ENCODE results near the gene MCTP1. TPM values are rescaled to one million over a fixed set of nuclear protein-coding genes. Genes with fewer than 3 reads are reported as not detected.

MCTP1 gene
- total RNA-seq, 1 donor from 2014 or later = 7.8 TPM

DNA sequence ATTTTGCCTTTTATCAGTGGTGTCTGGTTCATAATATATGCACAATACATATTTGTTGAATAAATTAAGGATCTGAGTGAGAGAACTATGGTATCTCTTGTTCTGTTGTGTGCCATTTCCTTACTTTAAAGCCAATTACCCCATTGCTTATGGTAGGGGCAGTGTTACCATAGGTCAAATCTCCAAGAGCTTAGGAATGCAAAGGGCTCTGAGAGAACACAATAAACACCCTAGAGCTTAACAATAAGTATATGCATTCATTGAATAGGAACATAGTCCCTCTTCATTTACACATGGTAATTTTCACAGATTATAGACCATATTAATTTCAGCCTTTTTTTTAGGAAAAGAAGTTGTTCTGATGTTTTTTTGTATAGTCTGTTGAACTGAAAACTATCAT, 112.2 kb downstream of the MCTP1 start:
- Histone ChIP-seq H3K27ac (replicated peaks) (no peak overlapping the region), H3K4me3 (no peak overlapping the region), H3K36me3 (no peaks in the 10 kb centered on the region), H3K9me3 (replicated peaks) (peaks cover 37% of the 10 kb centered on the region), H3K27me3 (ENCODE audit: low read depth) (no peaks in the 10 kb centered on the region), H3K4me1 (no peaks in the 10 kb centered on the region)
- intact Hi-C loops (cut with micrococcal nuclease) = no loop called here
- no peak for DNase-seq
- TF ChIP-seq, protein P1, sequence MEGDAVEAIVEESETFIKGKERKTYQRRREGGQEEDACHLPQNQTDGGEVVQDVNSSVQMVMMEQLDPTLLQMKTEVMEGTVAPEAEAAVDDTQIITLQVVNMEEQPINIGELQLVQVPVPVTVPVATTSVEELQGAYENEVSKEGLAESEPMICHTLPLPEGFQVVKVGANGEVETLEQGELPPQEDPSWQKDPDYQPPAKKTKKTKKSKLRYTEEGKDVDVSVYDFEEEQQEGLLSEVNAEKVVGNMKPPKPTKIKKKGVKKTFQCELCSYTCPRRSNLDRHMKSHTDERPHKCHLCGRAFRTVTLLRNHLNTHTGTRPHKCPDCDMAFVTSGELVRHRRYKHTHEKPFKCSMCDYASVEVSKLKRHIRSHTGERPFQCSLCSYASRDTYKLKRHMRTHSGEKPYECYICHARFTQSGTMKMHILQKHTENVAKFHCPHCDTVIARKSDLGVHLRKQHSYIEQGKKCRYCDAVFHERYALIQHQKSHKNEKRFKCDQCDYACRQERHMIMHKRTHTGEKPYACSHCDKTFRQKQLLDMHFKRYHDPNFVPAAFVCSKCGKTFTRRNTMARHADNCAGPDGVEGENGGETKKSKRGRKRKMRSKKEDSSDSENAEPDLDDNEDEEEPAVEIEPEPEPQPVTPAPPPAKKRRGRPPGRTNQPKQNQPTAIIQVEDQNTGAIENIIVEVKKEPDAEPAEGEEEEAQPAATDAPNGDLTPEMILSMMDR (IDR thresholded peaks at IDR 0.05; ENCODE audit: borderline replicate concordance) = no peak

DNA sequence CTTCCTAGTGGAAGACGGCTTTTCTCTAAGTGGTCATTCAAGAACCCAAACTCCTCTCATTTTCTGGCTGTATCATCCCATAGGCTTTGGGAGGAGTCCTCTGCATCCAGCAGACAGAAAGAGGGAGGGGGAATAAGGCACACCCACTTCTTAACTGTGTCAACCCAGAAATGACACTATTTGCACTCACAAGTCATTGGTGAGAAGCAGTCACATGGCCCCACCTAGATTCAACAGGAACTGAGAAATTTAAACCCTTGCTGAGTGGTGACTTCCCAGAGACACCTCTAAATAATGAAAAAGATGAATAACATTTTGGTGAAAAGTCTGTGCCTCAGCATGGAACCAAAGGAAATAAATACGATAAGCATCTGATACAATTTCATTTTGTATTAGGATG, 120.0 kb downstream of the MCTP1 start:
- intact Hi-C loops (cut with micrococcal nuclease) = no loop called here
- TF ChIP-seq, protein P1 (IDR thresholded peaks at IDR 0.05; ENCODE audit: borderline replicate concordance) = no peak
- Histone ChIP-seq H3K36me3 (no peaks in the 10 kb centered on the region), H3K9me3 (replicated peaks) (peaks cover 23% of the 10 kb centered on the region), H3K27me3 (ENCODE audit: low read depth) (no peaks in the 10 kb centered on the region), H3K4me3 (no peak overlapping the region), H3K27ac (replicated peaks) (no peak overlapping the region), H3K4me1 (no peaks in the 10 kb centered on the region)
- no peak for DNase-seq

DNA sequence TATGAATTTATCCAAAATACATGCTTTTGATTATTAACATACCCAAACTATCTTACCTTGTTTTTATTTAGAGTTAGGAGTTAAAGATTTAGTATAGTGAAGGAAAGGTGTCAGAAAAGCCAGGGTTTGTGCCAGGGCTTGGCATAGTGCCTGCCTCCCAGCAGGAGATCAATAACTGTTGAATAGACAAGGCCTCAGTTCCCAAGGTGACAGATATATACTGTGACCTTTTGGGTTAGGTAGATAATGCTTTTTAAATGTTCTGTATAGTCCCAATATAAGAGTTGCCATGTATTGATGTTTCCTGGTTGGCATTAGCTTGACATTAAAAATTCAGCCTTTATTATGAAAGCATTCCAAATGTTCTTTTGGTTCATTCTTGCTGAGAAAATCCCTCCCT, 121.8 kb downstream of the MCTP1 start:
- H3K27me3 ChIP-seq (ENCODE audit: low read depth) = no peaks in the 10 kb centered on the region
- H3K4me3 ChIP-seq = no peak overlapping the region
- peaks cover 9% of the 10 kb centered on the region for H3K9me3 ChIP-seq (replicated peaks)
- intact Hi-C loops (cut with micrococcal nuclease) = no loop called here
- TF ChIP-seq, protein P1 (IDR thresholded peaks at IDR 0.05; ENCODE audit: borderline replicate concordance) = no peak
- no peaks in the 10 kb centered on the region for H3K36me3 ChIP-seq
- DNase-seq = no peak
- no peaks in the 10 kb centered on the region for H3K4me1 ChIP-seq
- H3K27ac ChIP-seq (replicated peaks) = no peak overlapping the region

DNA sequence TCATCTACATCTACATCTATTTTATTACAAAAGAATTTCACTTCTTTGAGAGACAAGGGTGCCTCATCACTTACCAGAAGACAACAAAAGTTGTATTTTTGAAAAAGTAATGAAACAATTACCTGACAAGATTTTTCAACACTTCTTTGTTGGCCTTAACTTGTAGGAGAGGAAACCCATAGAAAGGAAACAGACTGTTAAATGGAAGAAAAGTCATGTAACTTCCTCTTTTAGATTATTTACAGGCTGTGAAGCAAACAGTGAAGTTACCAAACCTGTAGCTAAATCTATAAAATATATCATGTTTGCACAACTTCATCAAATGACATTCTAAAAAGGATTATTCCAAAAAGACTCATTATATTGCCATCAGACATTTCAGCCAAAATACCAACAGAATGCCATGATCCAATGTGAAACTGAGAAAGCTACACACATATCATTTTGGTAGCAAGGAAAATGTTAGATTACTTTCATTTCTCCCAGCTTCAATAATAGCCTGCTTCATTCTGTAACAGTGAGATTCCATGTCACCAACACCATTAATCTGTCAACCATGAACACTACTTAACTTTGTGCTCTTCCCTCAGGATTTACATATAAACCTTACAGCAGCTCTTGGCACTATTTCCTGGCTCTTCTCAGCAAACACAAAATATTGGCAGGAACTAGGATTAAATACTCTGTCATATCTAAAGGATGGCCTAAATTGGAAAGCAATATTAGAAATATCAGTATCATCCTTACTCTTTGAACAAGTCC, 122.5 kb downstream of the MCTP1 start:
- H3K4me1 ChIP-seq = no peaks in the 10 kb centered on the region
- no peak overlapping the region for H3K4me3 ChIP-seq
- intact Hi-C loops (cut with micrococcal nuclease) = no loop called here
- peaks cover 8% of the 10 kb centered on the region for H3K9me3 ChIP-seq (replicated peaks)
- H3K27ac ChIP-seq (replicated peaks) = no peak overlapping the region
- H3K36me3 ChIP-seq = no peaks in the 10 kb centered on the region
- DNase-seq = no peak
- TF ChIP-seq, protein P1 (IDR thresholded peaks at IDR 0.05; ENCODE audit: borderline replicate concordance) = no peak
- no peaks in the 10 kb centered on the region for H3K27me3 ChIP-seq (ENCODE audit: low read depth)

DNA sequence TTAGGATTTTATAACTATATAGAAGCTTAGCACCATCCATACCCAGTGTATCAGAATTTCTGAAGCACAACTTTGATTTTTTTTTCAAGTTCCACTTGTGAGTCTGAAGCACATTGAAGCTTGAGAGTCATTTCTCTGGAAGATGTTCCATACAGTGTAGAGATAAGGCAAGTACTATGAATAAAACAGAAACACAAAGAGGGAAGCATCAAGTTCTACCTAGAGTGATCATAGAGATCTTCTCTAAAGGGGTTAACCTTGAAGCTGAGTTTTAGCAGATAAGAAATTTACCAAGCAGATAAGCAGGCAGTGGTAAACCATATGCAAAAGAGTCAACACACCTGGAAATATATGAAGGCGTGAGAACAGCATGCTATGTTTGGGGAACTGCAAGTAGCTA, 125.3 kb downstream of the MCTP1 start:
- TF ChIP-seq, protein P1 (IDR thresholded peaks at IDR 0.05; ENCODE audit: borderline replicate concordance) = no peak
- intact Hi-C loops (cut with micrococcal nuclease) = no loop called here
- no peak for DNase-seq

More for the DNA sequence above, 125.3 kb downstream of the MCTP1 start:
- Histone ChIP-seq H3K36me3 (no peaks in the 10 kb centered on the region), H3K27ac (replicated peaks) (no peak overlapping the region), H3K4me3 (no peak overlapping the region), H3K4me1 (no peaks in the 10 kb centered on the region), H3K9me3 (replicated peaks) (no peaks in the 10 kb centered on the region), H3K27me3 (ENCODE audit: low read depth) (no peaks in the 10 kb centered on the region)

Data from left ventricle myocardium inferior (tissue), 1 donor.